ENCODE data around the gene FGFBP1. TPM values are rescaled to one million over a fixed set of nuclear protein-coding genes. Genes with fewer than 3 reads are reported as not detected.

The FGFBP1 gene
- total RNA-seq, 1 donor from 2014 or later = not detected

- Histone ChIP-seq H3K9me3 (ENCODE audit: control insufficient read depth in 3 of 3, low read length in 3 of 3) (no peaks in the 10 kb centered on the region), H3K4me3 (ENCODE audit: low read length in 3 of 3) (no peak overlapping the region), H3K9ac (ENCODE audit: low read depth in 1 of 3, low read length in 3 of 3) (no peak overlapping the region)
Observed at GRCh38 chr4:15899511-15899910, 39.0 kb downstream of the FGFBP1 start.

GRCh38 chr4:15898902-15899301, 39.6 kb downstream of the FGFBP1 start:
- H3K9me3 ChIP-seq (ENCODE audit: control insufficient read depth in 3 of 3, low read length in 3 of 3) = no peaks in the 10 kb centered on the region

More at GRCh38 chr4:15899511-15899910, 39.0 kb downstream of the FGFBP1 start:
- no peaks in the 10 kb centered on the region for H3K27me3 ChIP-seq (ENCODE audit: control insufficient read depth in 3 of 3, insufficient read depth in 3 of 3, low read length in 3 of 3)
- no peak overlapping the region for H3K27ac ChIP-seq (ENCODE audit: low read depth, low read length)
- no peaks in the 10 kb centered on the region for H3K36me3 ChIP-seq (ENCODE audit: control insufficient read depth in 3 of 3, insufficient read depth in 3 of 3, low read length in 3 of 3)
- H3K4me1 ChIP-seq (ENCODE audit: control insufficient read depth in 3 of 3, insufficient read depth in 3 of 3, low read length in 3 of 3) = no peaks in the 10 kb centered on the region

GRCh38 chr4:15897577-15897976, 41.0 kb downstream of the FGFBP1 start:
- Histone ChIP-seq H3K36me3 (ENCODE audit: control insufficient read depth in 3 of 3, insufficient read depth in 3 of 3, low read length in 3 of 3) (no peaks in the 10 kb centered on the region), H3K27ac (ENCODE audit: low read depth, low read length) (no peak overlapping the region), H3K27me3 (ENCODE audit: control insufficient read depth in 3 of 3, insufficient read depth in 3 of 3, low read length in 3 of 3) (no peaks in the 10 kb centered on the region)

More at GRCh38 chr4:15898902-15899301, 39.6 kb downstream of the FGFBP1 start:
- no peak overlapping the region for H3K9ac ChIP-seq (ENCODE audit: low read depth in 1 of 3, low read length in 3 of 3)
- no peak overlapping the region for H3K4me3 ChIP-seq (ENCODE audit: low read length in 3 of 3)
- no peak overlapping the region for H3K27ac ChIP-seq (ENCODE audit: low read depth, low read length)
- H3K4me1 ChIP-seq (ENCODE audit: control insufficient read depth in 3 of 3, insufficient read depth in 3 of 3, low read length in 3 of 3) = no peaks in the 10 kb centered on the region
- H3K36me3 ChIP-seq (ENCODE audit: control insufficient read depth in 3 of 3, insufficient read depth in 3 of 3, low read length in 3 of 3) = no peaks in the 10 kb centered on the region
- no peaks in the 10 kb centered on the region for H3K27me3 ChIP-seq (ENCODE audit: control insufficient read depth in 3 of 3, insufficient read depth in 3 of 3, low read length in 3 of 3)

GRCh38 chr4:15894921-15895916, 43.3 kb downstream of the FGFBP1 start:
- no peaks in the 10 kb centered on the region for H3K27me3 ChIP-seq (ENCODE audit: control insufficient read depth in 3 of 3, insufficient read depth in 3 of 3, low read length in 3 of 3)
- H3K27ac ChIP-seq (ENCODE audit: low read depth, low read length) = no peak overlapping the region
- H3K4me3 ChIP-seq (ENCODE audit: low read length in 3 of 3) = no peak overlapping the region
- no peak overlapping the region for H3K9ac ChIP-seq (ENCODE audit: low read depth in 1 of 3, low read length in 3 of 3)
- H3K9me3 ChIP-seq (ENCODE audit: control insufficient read depth in 3 of 3, low read length in 3 of 3) = no peaks in the 10 kb centered on the region
- H3K36me3 ChIP-seq (ENCODE audit: control insufficient read depth in 3 of 3, insufficient read depth in 3 of 3, low read length in 3 of 3) = no peaks in the 10 kb centered on the region
- no peaks in the 10 kb centered on the region for H3K4me1 ChIP-seq (ENCODE audit: control insufficient read depth in 3 of 3, insufficient read depth in 3 of 3, low read length in 3 of 3)

More at GRCh38 chr4:15897577-15897976, 41.0 kb downstream of the FGFBP1 start:
- Histone ChIP-seq H3K9me3 (ENCODE audit: control insufficient read depth in 3 of 3, low read length in 3 of 3) (no peaks in the 10 kb centered on the region), H3K9ac (ENCODE audit: low read depth in 1 of 3, low read length in 3 of 3) (no peak overlapping the region), H3K4me1 (ENCODE audit: control insufficient read depth in 3 of 3, insufficient read depth in 3 of 3, low read length in 3 of 3) (no peaks in the 10 kb centered on the region), H3K4me3 (ENCODE audit: low read length in 3 of 3) (no peak overlapping the region)

- Histone ChIP-seq H3K9me3 (ENCODE audit: control insufficient read depth in 3 of 3, low read length in 3 of 3) (no peaks in the 10 kb centered on the region), H3K27me3 (ENCODE audit: control insufficient read depth in 3 of 3, insufficient read depth in 3 of 3, low read length in 3 of 3) (no peaks in the 10 kb centered on the region), H3K9ac (ENCODE audit: low read depth in 1 of 3, low read length in 3 of 3) (no peak overlapping the region), H3K36me3 (ENCODE audit: control insufficient read depth in 3 of 3, insufficient read depth in 3 of 3, low read length in 3 of 3) (no peaks in the 10 kb centered on the region), H3K27ac (ENCODE audit: low read depth, low read length) (no peak overlapping the region), H3K4me3 (ENCODE audit: low read length in 3 of 3) (no peak overlapping the region), H3K4me1 (ENCODE audit: control insufficient read depth in 3 of 3, insufficient read depth in 3 of 3, low read length in 3 of 3) (no peaks in the 10 kb centered on the region)
Observed at GRCh38 chr4:15894393-15894792, 44.1 kb downstream of the FGFBP1 start.

- H3K9me3 ChIP-seq (ENCODE audit: control insufficient read depth in 3 of 3, low read length in 3 of 3) = no peaks in the 10 kb centered on the region
- H3K36me3 ChIP-seq (ENCODE audit: control insufficient read depth in 3 of 3, insufficient read depth in 3 of 3, low read length in 3 of 3) = no peaks in the 10 kb centered on the region
- no peak overlapping the region for H3K9ac ChIP-seq (ENCODE audit: low read depth in 1 of 3, low read length in 3 of 3)
- no peak overlapping the region for H3K4me3 ChIP-seq (ENCODE audit: low read length in 3 of 3)
- H3K27ac ChIP-seq (ENCODE audit: low read depth, low read length) = no peak overlapping the region
- H3K27me3 ChIP-seq (ENCODE audit: control insufficient read depth in 3 of 3, insufficient read depth in 3 of 3, low read length in 3 of 3) = no peaks in the 10 kb centered on the region
- H3K4me1 ChIP-seq (ENCODE audit: control insufficient read depth in 3 of 3, insufficient read depth in 3 of 3, low read length in 3 of 3) = no peaks in the 10 kb centered on the region
Observed at GRCh38 chr4:15893962-15894361, 44.6 kb downstream of the FGFBP1 start.

- Histone ChIP-seq H3K9me3 (ENCODE audit: control insufficient read depth in 3 of 3, low read length in 3 of 3) (no peaks in the 10 kb centered on the region), H3K4me1 (ENCODE audit: control insufficient read depth in 3 of 3, insufficient read depth in 3 of 3, low read length in 3 of 3) (no peaks in the 10 kb centered on the region), H3K36me3 (ENCODE audit: control insufficient read depth in 3 of 3, insufficient read depth in 3 of 3, low read length in 3 of 3) (no peaks in the 10 kb centered on the region), H3K27me3 (ENCODE audit: control insufficient read depth in 3 of 3, insufficient read depth in 3 of 3, low read length in 3 of 3) (no peaks in the 10 kb centered on the region), H3K9ac (ENCODE audit: low read depth in 1 of 3, low read length in 3 of 3) (no peak overlapping the region), H3K4me3 (ENCODE audit: low read length in 3 of 3) (no peak overlapping the region), H3K27ac (ENCODE audit: low read depth, low read length) (no peak overlapping the region)
Observed at GRCh38 chr4:15891312-15891711, 47.2 kb downstream of the FGFBP1 start.

- no peaks in the 10 kb centered on the region for H3K9me3 ChIP-seq (ENCODE audit: control insufficient read depth in 3 of 3, low read length in 3 of 3)
- H3K36me3 ChIP-seq (ENCODE audit: control insufficient read depth in 3 of 3, insufficient read depth in 3 of 3, low read length in 3 of 3) = no peaks in the 10 kb centered on the region
- H3K27me3 ChIP-seq (ENCODE audit: control insufficient read depth in 3 of 3, insufficient read depth in 3 of 3, low read length in 3 of 3) = no peaks in the 10 kb centered on the region
- no peaks in the 10 kb centered on the region for H3K4me1 ChIP-seq (ENCODE audit: control insufficient read depth in 3 of 3, insufficient read depth in 3 of 3, low read length in 3 of 3)
- no peak overlapping the region for H3K4me3 ChIP-seq (ENCODE audit: low read length in 3 of 3)
- H3K9ac ChIP-seq (ENCODE audit: low read depth in 1 of 3, low read length in 3 of 3) = no peak overlapping the region
- H3K27ac ChIP-seq (ENCODE audit: low read depth, low read length) = no peak overlapping the region
Observed at GRCh38 chr4:15890246-15890829, 48.2 kb downstream of the FGFBP1 start.

GRCh38 chr4:15888515-15888914, 50.0 kb downstream of the FGFBP1 start:
- Histone ChIP-seq H3K27me3 (ENCODE audit: control insufficient read depth in 3 of 3, insufficient read depth in 3 of 3, low read length in 3 of 3) (no peaks in the 10 kb centered on the region), H3K9ac (ENCODE audit: low read depth in 1 of 3, low read length in 3 of 3) (no peak overlapping the region), H3K27ac (ENCODE audit: low read depth, low read length) (no peak overlapping the region), H3K36me3 (ENCODE audit: control insufficient read depth in 3 of 3, insufficient read depth in 3 of 3, low read length in 3 of 3) (no peaks in the 10 kb centered on the region), H3K9me3 (ENCODE audit: control insufficient read depth in 3 of 3, low read length in 3 of 3) (no peaks in the 10 kb centered on the region), H3K4me3 (ENCODE audit: low read length in 3 of 3) (no peak overlapping the region), H3K4me1 (ENCODE audit: control insufficient read depth in 3 of 3, insufficient read depth in 3 of 3, low read length in 3 of 3) (no peaks in the 10 kb centered on the region)
